Gastroesophageal sphincter (tissue), 4 donors: ENCODE measurements around the gene COX7A2. TPM values are rescaled to one million over a fixed set of nuclear protein-coding genes. Genes with fewer than 3 reads are reported as not detected.

Experiments used
- ATAC-seq: fragments of 150-250 bp; one replicate; pipeline ENCODE4 v1.9.1; 2016; ENCODE audit warnings: mild to moderate bottlenecking, moderate library complexity
- H3K27ac ChIP-seq, 4 donors: fragments of 200-600 bp; sonication (generic) in 3 of 4; 1 replicate in 3 of 4; 2 replicates in 1 of 4; pipeline ENCODE4 v1.5.1; 2016 to 2019
- H3K27me3 ChIP-seq: fragments of 200-600 bp; sonication (generic); one replicate; pipeline ENCODE4 v1.5.1; 2019
- H3K36me3 ChIP-seq, 2 donors: fragments of 200-600 bp; sonication (generic); one replicate each; pipeline ENCODE4 v1.5.1; 2019; ENCODE audit warnings: control low read depth in 1 of 2
- H3K4me1 ChIP-seq, 3 donors: fragments of 200-600 bp; sonication (generic); 1 replicate in 2 of 3; 2 replicates in 1 of 3; pipeline ENCODE4 v1.5.1; 2016 to 2019; ENCODE audit warnings: control low read depth in 2 of 3
- H3K4me3 ChIP-seq, 2 donors: fragments of 200-600 bp; sonication (generic); one replicate each; pipeline ENCODE4 v1.5.1; 2019; ENCODE audit warnings: mild to moderate bottlenecking in 1 of 2, moderate library complexity in 1 of 2
- H3K9me3 ChIP-seq, 3 donors: fragments of 200-600 bp; sonication (generic); one replicate each; pipeline ENCODE4 v1.5.1; 2017 to 2019; ENCODE audit warnings: control low read depth in 2 of 3
- CTCF ChIP-seq, 4 experiments: fragments of 200-600 bp in 2 of 4; fragments of 450-650 bp in 2 of 4; sonication (generic) in 1 of 4; IDR thresholded peaks; one replicate each; pipeline ENCODE4 v1.5.1; 2017 to 2019; ENCODE audit warnings: antibody characterized with exemption in 4 of 4, mild to moderate bottlenecking in 2 of 4, moderate library complexity in 2 of 4
- EP300 ChIP-seq: sonication (generic); formaldehyde crosslinking; IDR thresholded peaks from one replicate; pipeline ENCODE4 v1.6.1; 2017; ENCODE audit warnings: antibody characterized with exemption, mild to moderate bottlenecking
- POLR2A ChIP-seq, 2 donors: fragments of 450-650 bp; IDR thresholded peaks; one replicate each; pipeline ENCODE4 v1.6.1; 2017; ENCODE audit warnings: antibody characterized with exemption in 2 of 2, mild to moderate bottlenecking in 2 of 2, moderate library complexity in 1 of 2
- POLR2AphosphoS5 ChIP-seq: sonication (generic); formaldehyde crosslinking; IDR thresholded peaks from one replicate; pipeline ENCODE4 v1.6.1; 2017; ENCODE audit warnings: antibody characterized with exemption
- WGBS, 2 donors: methylation state at CpG; one replicate each; pipeline ENCODE4 v1.1.5; 2018; ENCODE audit warnings: low coverage in 1 of 2; 5-methylcytosine and 5-hydroxymethylcytosine counted together
- total RNA-seq, 4 donors: library from RNA; depleted of rRNA; stranded (reverse); fragments of >200 nt; gene quantifications; one replicate each; pipeline ENCODE4 v1.1.0, GENCODE V29; 2016

The COX7A2 gene
- total RNA-seq, 4 donors from 2014 or later: 148 to 764 (median 376) TPM

GRCh38 chr6:75202676-75203131, 40.9 kb downstream of the COX7A2 start:
- Histone ChIP-seq H3K27me3 (peaks cover 16% of the 10 kb centered on the region), H3K9me3 (no peaks in the 10 kb centered on the region), H3K4me3 (peak overlapping the region in 1 of 2 donors; percentile 54), H3K4me1 (peaks cover 3 to 95% (median 4%) of the 10 kb centered on the region in 3 donors), H3K27ac (peak overlapping the region; percentile 79 to 96 (median 94)), H3K36me3 (no peaks in the 10 kb centered on the region)
- TF ChIP-seq POLR2AphosphoS5 (no peak), EP300 (no peak), POLR2A (IDR thresholded peaks at IDR 0.05) (no peak), CTCF (IDR thresholded peaks at IDR 0.05) (no peak)
- no peak for ATAC-seq
- WGBS, 2 donors: 47 to 58% methylated on average over 4 to 5 of the region's 12 CpGs

GRCh38 chr6:75201901-75202672, 41.5 kb downstream of the COX7A2 start:
- TF ChIP-seq CTCF (IDR thresholded peaks at IDR 0.05): peak in 1 of 4 experiments; percentile 30
- TF ChIP-seq EP300: no peak
- TF ChIP-seq POLR2A (IDR thresholded peaks at IDR 0.05): no peak
- no peak for TF ChIP-seq POLR2AphosphoS5
- no peaks in the 10 kb centered on the region for H3K36me3 ChIP-seq
- H3K27me3 ChIP-seq: peaks cover 16% of the 10 kb centered on the region
- WGBS, 2 donors: 15 to 37% methylated on average over 4 to 8 of the region's 46 CpGs
- ATAC-seq: peak; percentile 18
- peak overlapping the region; percentile 79 to 96 (median 94) for H3K27ac ChIP-seq
- H3K9me3 ChIP-seq: no peaks in the 10 kb centered on the region
- H3K4me1 ChIP-seq: peaks cover 3 to 90% (median 3%) of the 10 kb centered on the region in 3 donors
- peak overlapping the region; percentile 16 to 54 for H3K4me3 ChIP-seq

- H3K27me3 ChIP-seq: peaks cover 14% of the 10 kb centered on the region
- TF ChIP-seq EP300: no peak
- TF ChIP-seq POLR2AphosphoS5: no peak
- no peak for TF ChIP-seq CTCF (IDR thresholded peaks at IDR 0.05)
- TF ChIP-seq POLR2A (IDR thresholded peaks at IDR 0.05): no peak
- H3K27ac ChIP-seq: peak overlapping the region; percentile 79 to 96 (median 94)
- peaks cover 3 to 80% (median 3%) of the 10 kb centered on the region in 3 donors for H3K4me1 ChIP-seq
- WGBS, 2 donors: 4 to 14% methylated on average over 1 of the region's 1 CpG
- ATAC-seq: no peak
- H3K36me3 ChIP-seq: no peaks in the 10 kb centered on the region
- no peaks in the 10 kb centered on the region for H3K9me3 ChIP-seq
- no peak overlapping the region for H3K4me3 ChIP-seq
Measured at GRCh38 chr6:75201021-75201420, 42.6 kb downstream of the COX7A2 start.

- Histone ChIP-seq H3K9me3 (no peaks in the 10 kb centered on the region), H3K27ac (peak overlapping the region; percentile 13 to 96 (median 60)), H3K36me3 (no peaks in the 10 kb centered on the region), H3K4me3 (no peak overlapping the region), H3K4me1 (peaks cover 3 to 69% (median 3%) of the 10 kb centered on the region in 3 donors), H3K27me3 (peaks cover 5% of the 10 kb centered on the region)
- no peak for ATAC-seq
- 14 to 27% methylated on average over 1 of the region's 3 CpGs for WGBS, 2 donors
- TF ChIP-seq EP300: no peak
- no peak for TF ChIP-seq POLR2AphosphoS5
- no peak for TF ChIP-seq CTCF (IDR thresholded peaks at IDR 0.05)
Measured at GRCh38 chr6:75199889-75200288, 43.7 kb downstream of the COX7A2 start.
